ENCODE measurements around the gene VASH1.
"Not testable (repeated sequence)": the region's sequence is repeated elsewhere in the genome, so short reads cannot be mapped to it uniquely, and the experiment has no call there.

Gene VASH1

GRCh38 chr14:76761136-76761959 lies at the start of gene VASH1:
Gene VASH1, plus strand, starts transcription at chr14:76761468. Its CDS starts 1,354 bp downstream, at chr14:76762822.
- peak; percentile 35 for DNase-seq (ENCODE audit: low spot score)

GRCh38 chr14:76713121-76713520 lies 48.1 kb upstream of the VASH1 start:
- DNase-seq (ENCODE audit: low spot score) = no peak

- DNase-seq (ENCODE audit: low spot score) = no peak
Observed at GRCh38 chr14:76714470-76714869, 46.8 kb upstream of the VASH1 start.

GRCh38 chr14:76715101-76715500 lies 46.2 kb upstream of the VASH1 start:
- DNase-seq (ENCODE audit: low spot score) = no peak

GRCh38 chr14:76715511-76716081 lies 45.7 kb upstream of the VASH1 start:
- DNase-seq (ENCODE audit: low spot score) = no peak

GRCh38 chr14:76716285-76716684 lies 45.0 kb upstream of the VASH1 start:
- no peak for DNase-seq (ENCODE audit: low spot score)

- no peak for DNase-seq (ENCODE audit: low spot score)
Observed at GRCh38 chr14:76717508-76718290, 43.6 kb upstream of the VASH1 start.

- DNase-seq (ENCODE audit: low spot score) = no peak
Observed at GRCh38 chr14:76718306-76719040, 42.8 kb upstream of the VASH1 start.

GRCh38 chr14:76719666-76720065 lies 41.6 kb upstream of the VASH1 start:
- DNase-seq (ENCODE audit: low spot score) = no peak

GRCh38 chr14:76720382-76720813 lies 40.9 kb upstream of the VASH1 start:
- DNase-seq (ENCODE audit: low spot score) = no peak

GRCh38 chr14:76721506-76721905 lies 39.8 kb upstream of the VASH1 start:
- DNase-seq (ENCODE audit: low spot score) = not testable (repeated sequence)

- no peak for DNase-seq (ENCODE audit: low spot score)
Observed at GRCh38 chr14:76724651-76725550, 36.4 kb upstream of the VASH1 start.

GRCh38 chr14:76726551-76726970 lies 34.7 kb upstream of the VASH1 start:
- DNase-seq (ENCODE audit: low spot score) = no peak

- no peak for DNase-seq (ENCODE audit: low spot score)
Observed at GRCh38 chr14:76727384-76727783, 33.9 kb upstream of the VASH1 start.

- DNase-seq (ENCODE audit: low spot score) = no peak
Observed at GRCh38 chr14:76727901-76728300, 33.4 kb upstream of the VASH1 start.

- DNase-seq (ENCODE audit: low spot score) = no peak
Observed at GRCh38 chr14:76729258-76729657, 32.0 kb upstream of the VASH1 start.

GRCh38 chr14:76729953-76730505 lies 31.2 kb upstream of the VASH1 start:
- no peak for DNase-seq (ENCODE audit: low spot score)

GRCh38 chr14:76734501-76734900 lies 26.8 kb upstream of the VASH1 start:
- not testable (repeated sequence) for DNase-seq (ENCODE audit: low spot score)

GRCh38 chr14:76736514-76736913 lies 24.8 kb upstream of the VASH1 start:
- DNase-seq (ENCODE audit: low spot score) = no peak

GRCh38 chr14:76741074-76741473 lies 20.2 kb upstream of the VASH1 start:
- DNase-seq (ENCODE audit: low spot score) = no peak

- DNase-seq (ENCODE audit: low spot score) = no peak
Observed at GRCh38 chr14:76742185-76742584, 19.1 kb upstream of the VASH1 start.

Data from CD4-positive, alpha-beta T cell treated with Interleukin-6 at 100 ng/mL for 8 hours (primary cell).